Panc1 (cell line): Measurements from ENCODE around the gene GJB6.

Experiments used
- CTCF ChIP-seq: fragments of 450-650 bp; IDR thresholded peaks from 2 replicates; pipeline ENCODE4 v1.5.1; 2017; ENCODE audit warnings: mild to moderate bottlenecking
- POLR2AphosphoS5 ChIP-seq: IDR thresholded peaks from 2 replicates; pipeline ENCODE4 v1.6.1; 2012; ENCODE audit warnings: mild to moderate bottlenecking, low read depth, low read length, moderate library complexity
- SIN3A ChIP-seq: IDR thresholded peaks from 2 replicates; pipeline ENCODE4 v1.6.1; 2012; ENCODE audit warnings: low read depth, mild to moderate bottlenecking, low read length, moderate library complexity, borderline replicate concordance; ENCODE audit not compliant: insufficient read depth
- TCF7L2 ChIP-seq: IDR thresholded peaks from 2 replicates; pipeline ENCODE4 v1.6.1; 2011; ENCODE audit warnings: mild to moderate bottlenecking, low read depth, low read length, inconsistent platforms

DNA sequence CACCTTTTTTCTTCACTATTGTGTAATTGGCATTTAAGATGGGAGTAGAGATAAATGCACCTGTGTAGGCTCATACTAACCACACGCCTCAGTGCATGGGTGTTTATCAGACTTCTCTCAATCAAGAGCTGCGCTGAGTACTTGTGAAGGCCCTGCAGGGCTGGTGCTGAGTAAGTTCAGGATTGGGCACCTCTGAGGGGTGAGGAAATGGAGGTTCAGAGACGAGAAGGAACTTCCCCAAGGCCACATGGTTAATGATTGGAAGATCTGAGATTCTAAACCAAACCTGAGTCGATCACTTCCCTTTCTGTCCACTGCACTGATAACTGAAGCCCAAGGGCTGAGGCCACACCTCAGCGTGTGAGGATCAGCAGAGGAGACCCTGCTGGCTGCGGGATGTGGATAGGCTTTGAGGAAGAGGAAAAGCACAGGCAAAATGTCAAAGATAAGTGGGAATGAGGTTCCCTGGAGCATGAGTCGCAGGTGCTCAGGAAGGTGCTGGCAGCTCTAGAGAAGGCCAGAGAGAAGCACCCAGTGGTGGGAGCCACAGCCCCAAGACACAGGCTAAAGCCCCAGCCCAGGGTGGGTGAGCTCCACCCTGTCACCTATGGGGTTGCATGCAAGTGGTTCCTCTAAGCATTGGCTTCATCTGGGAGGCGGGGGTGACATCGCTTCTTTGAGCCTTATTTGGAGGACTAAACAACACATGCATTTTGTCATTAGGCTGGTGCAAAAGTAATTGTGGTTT lies 32.3 kb upstream of the GJB6 start:
- no peak for TF ChIP-seq CTCF
- no peak for TF ChIP-seq TCF7L2
- TF ChIP-seq POLR2AphosphoS5 = no peak
- no peak for TF ChIP-seq SIN3A
